B cell (primary cell): ENCODE data around the gene BFSP1.

Experiments
- CTCF ChIP-seq: fragments of 200-600 bp; IDR thresholded peaks from one replicate; pipeline ENCODE4 v1.8.0; 2022; ENCODE audit warnings: antibody characterized with exemption, mild to moderate bottlenecking
- EZH2 ChIP-seq: IDR thresholded peaks from 2 replicates; pipeline ENCODE4 v1.6.1; 2012; ENCODE audit warnings: borderline replicate concordance, low read depth, mild to moderate bottlenecking, moderate library complexity, low read length; ENCODE audit not compliant: insufficient read depth, poor library complexity, severe bottlenecking

- no peak for TF ChIP-seq CTCF
- TF ChIP-seq EZH2, result no peak
These were observed 16.1 kb downstream of the BFSP1 start for GRCh38 chr20:17515053-17515452.
